Measurements from ENCODE around the gene CEP89. TPM values are rescaled to one million over a fixed set of nuclear protein-coding genes. Genes with fewer than 3 reads are reported as not detected.
"Not testable (repeated sequence)": the region's sequence is repeated elsewhere in the genome, so short reads cannot be mapped to it uniquely, and the experiment has no call there.

Gene CEP89
- total RNA-seq, 1 experiment from 2014 or later, result 27.6 TPM

- TF ChIP-seq EGR1 (IDR thresholded peaks at IDR 0.05; ENCODE audit: low read depth) (no peak), ELF1 (IDR thresholded peaks at IDR 0.05; ENCODE audit: borderline replicate concordance, low read depth) (no peak), SIN3A (IDR thresholded peaks at IDR 0.05; ENCODE audit: low read depth) (no peak), FOSL1 (IDR thresholded peaks at IDR 0.05; ENCODE audit: low read depth) (no peak), ZNF274 (IDR thresholded peaks at IDR 0.05; ENCODE audit: low read depth, low read length) (no peak), RAD21 (IDR thresholded peaks at IDR 0.05; ENCODE audit: low read depth) (no peak)
- TF ChIP-seq, protein P1, sequence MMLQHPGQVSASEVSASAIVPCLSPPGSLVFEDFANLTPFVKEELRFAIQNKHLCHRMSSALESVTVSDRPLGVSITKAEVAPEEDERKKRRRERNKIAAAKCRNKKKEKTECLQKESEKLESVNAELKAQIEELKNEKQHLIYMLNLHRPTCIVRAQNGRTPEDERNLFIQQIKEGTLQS (IDR thresholded peaks at IDR 0.05), result no peak
- TF ChIP-seq, protein P2, sequence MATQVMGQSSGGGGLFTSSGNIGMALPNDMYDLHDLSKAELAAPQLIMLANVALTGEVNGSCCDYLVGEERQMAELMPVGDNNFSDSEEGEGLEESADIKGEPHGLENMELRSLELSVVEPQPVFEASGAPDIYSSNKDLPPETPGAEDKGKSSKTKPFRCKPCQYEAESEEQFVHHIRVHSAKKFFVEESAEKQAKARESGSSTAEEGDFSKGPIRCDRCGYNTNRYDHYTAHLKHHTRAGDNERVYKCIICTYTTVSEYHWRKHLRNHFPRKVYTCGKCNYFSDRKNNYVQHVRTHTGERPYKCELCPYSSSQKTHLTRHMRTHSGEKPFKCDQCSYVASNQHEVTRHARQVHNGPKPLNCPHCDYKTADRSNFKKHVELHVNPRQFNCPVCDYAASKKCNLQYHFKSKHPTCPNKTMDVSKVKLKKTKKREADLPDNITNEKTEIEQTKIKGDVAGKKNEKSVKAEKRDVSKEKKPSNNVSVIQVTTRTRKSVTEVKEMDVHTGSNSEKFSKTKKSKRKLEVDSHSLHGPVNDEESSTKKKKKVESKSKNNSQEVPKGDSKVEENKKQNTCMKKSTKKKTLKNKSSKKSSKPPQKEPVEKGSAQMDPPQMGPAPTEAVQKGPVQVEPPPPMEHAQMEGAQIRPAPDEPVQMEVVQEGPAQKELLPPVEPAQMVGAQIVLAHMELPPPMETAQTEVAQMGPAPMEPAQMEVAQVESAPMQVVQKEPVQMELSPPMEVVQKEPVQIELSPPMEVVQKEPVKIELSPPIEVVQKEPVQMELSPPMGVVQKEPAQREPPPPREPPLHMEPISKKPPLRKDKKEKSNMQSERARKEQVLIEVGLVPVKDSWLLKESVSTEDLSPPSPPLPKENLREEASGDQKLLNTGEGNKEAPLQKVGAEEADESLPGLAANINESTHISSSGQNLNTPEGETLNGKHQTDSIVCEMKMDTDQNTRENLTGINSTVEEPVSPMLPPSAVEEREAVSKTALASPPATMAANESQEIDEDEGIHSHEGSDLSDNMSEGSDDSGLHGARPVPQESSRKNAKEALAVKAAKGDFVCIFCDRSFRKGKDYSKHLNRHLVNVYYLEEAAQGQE (IDR thresholded peaks at IDR 0.05; ENCODE audit: low read depth), result no peak
- Histone ChIP-seq H3K4me3 (replicated peaks in 1 of 2; ENCODE audit: low read depth in 1 of 2, low read length in 2 of 2) (no peak overlapping the region), H2AFZ (ENCODE audit: low read depth, low read length, poor library complexity, severe bottlenecking) (no peak overlapping the region), H3K36me3 (ENCODE audit: control insufficient read depth in 1 of 2, insufficient read depth in 2 of 2, low read length in 2 of 2) (no peaks in the 10 kb centered on the region), H3K9me3 (ENCODE audit: control insufficient read depth in 1 of 2, insufficient read depth in 1 of 2, low read depth in 1 of 2, low read length in 2 of 2) (no peaks in the 10 kb centered on the region), H3K4me1 (ENCODE audit: control insufficient read depth in 1 of 2, insufficient read depth in 2 of 2, low read length in 2 of 2) (no peaks in the 10 kb centered on the region), H3K27me3 (ENCODE audit: insufficient read depth, low read length) (no peaks in the 10 kb centered on the region), H3K79me2 (ENCODE audit: insufficient read depth, low read length) (no peaks in the 10 kb centered on the region), H3K4me2 (ENCODE audit: low read length) (no peak overlapping the region), H4K20me1 (ENCODE audit: insufficient read depth) (no peaks in the 10 kb centered on the region), H3K9me2 (ENCODE audit: insufficient read depth) (no peaks in the 10 kb centered on the region), H3K27ac (ENCODE audit: low read depth, low read length) (no peak overlapping the region), H3K9ac (ENCODE audit: low read length) (no peak overlapping the region)
- DNase-seq (ENCODE audit: low read depth, low spot score) (no peak), ATAC-seq (no peak)
- intact Hi-C loops (cut with micrococcal nuclease), result no loop called here
- BruUV-seq (replicated peaks), result no TSS peak
- ChIA-PET RAD21 (ENCODE audit: low non-redundant PET in 1 of 2, low total read pairs in 2 of 2, uncharacterized antibody in 2 of 2, unreplicated experiment in 2 of 2) (no interaction called here), CTCF (interaction anchor here (0.5 kb wide), 1 partner anchor 674 kb away, joined by 3 read pairs; no protein-coding TSS in a partner anchor), POLR2A (no interaction called here)
Measured at GRCh38 chr19:32857584-32857983, 114.2 kb downstream of the CEP89 start.

- H4K20me1 ChIP-seq (ENCODE audit: insufficient read depth); RAD21 ChIA-PET (ENCODE audit: low non-redundant PET in 1 of 2, low total read pairs in 2 of 2, uncharacterized antibody in 2 of 2, unreplicated experiment in 2 of 2); POLR2A ChIA-PET; H3K79me2 ChIP-seq (ENCODE audit: insufficient read depth, low read length); intact Hi-C loops (cut with micrococcal nuclease); H3K27ac ChIP-seq (ENCODE audit: low read depth, low read length); H3K9ac ChIP-seq (ENCODE audit: low read length); ATAC-seq; H3K4me3 ChIP-seq (replicated peaks in 1 of 2; ENCODE audit: low read depth in 1 of 2, low read length in 2 of 2); H2AFZ ChIP-seq (ENCODE audit: low read depth, low read length, poor library complexity, severe bottlenecking); H3K9me3 ChIP-seq (ENCODE audit: control insufficient read depth in 1 of 2, insufficient read depth in 1 of 2, low read depth in 1 of 2, low read length in 2 of 2); H3K4me2 ChIP-seq (ENCODE audit: low read length); DNase-seq (ENCODE audit: low read depth, low spot score); H3K4me1 ChIP-seq (ENCODE audit: control insufficient read depth in 1 of 2, insufficient read depth in 2 of 2, low read length in 2 of 2); BruUV-seq (replicated peaks); CTCF ChIA-PET; H3K9me2 ChIP-seq (ENCODE audit: insufficient read depth); H3K36me3 ChIP-seq (ENCODE audit: control insufficient read depth in 1 of 2, insufficient read depth in 2 of 2, low read length in 2 of 2); H3K27me3 ChIP-seq (ENCODE audit: insufficient read depth, low read length): not testable (repeated sequence)
Measured at GRCh38 chr19:32856818-32857217, 114.9 kb downstream of the CEP89 start.

All from HCT116 (cell line).